Duodenal mucosa (tissue), 2 donors: ENCODE measurements around the gene RNF2.

Experiments used
- H3K27ac ChIP-seq: one replicate; pipeline ENCODE4 v1.7.0; 2013; ENCODE audit warnings: low read depth, low read length
- H3K27me3 ChIP-seq, 2 donors: one replicate each; pipeline ENCODE4 v1.7.0; 2013; ENCODE audit warnings: low read length in 2 of 2, control low read depth in 1 of 2; ENCODE audit not compliant: insufficient read depth in 2 of 2, control insufficient read depth in 1 of 2
- H3K36me3 ChIP-seq, 2 donors: one replicate each; pipeline ENCODE4 v1.7.0; 2013; ENCODE audit warnings: low read length in 2 of 2, control low read depth in 1 of 2; ENCODE audit not compliant: insufficient read depth in 2 of 2, control insufficient read depth in 1 of 2
- H3K4me1 ChIP-seq, 2 donors: one replicate each; pipeline ENCODE4 v1.7.0; 2013; ENCODE audit warnings: low read length in 2 of 2, control low read depth in 1 of 2; ENCODE audit not compliant: insufficient read depth in 2 of 2, control insufficient read depth in 1 of 2
- H3K4me3 ChIP-seq, 2 donors: one replicate each; pipeline ENCODE4 v1.7.0; 2013; ENCODE audit warnings: low read length in 2 of 2, low read depth in 1 of 2
- H3K9ac ChIP-seq, 2 donors: one replicate each; pipeline ENCODE4 v1.7.0; 2013; ENCODE audit warnings: low read length in 2 of 2, low read depth in 1 of 2
- H3K9me3 ChIP-seq, 2 donors: one replicate each; pipeline ENCODE4 v1.7.0; 2013; ENCODE audit warnings: low read length in 2 of 2, control low read depth in 1 of 2; ENCODE audit not compliant: control insufficient read depth in 1 of 2

RNF2 gene

GRCh38 chr1:185129708-185130107 is 84.3 kb downstream of the RNF2 start:
- Histone ChIP-seq H3K27me3 (no peaks in the 10 kb centered on the region), H3K4me3 (no peak overlapping the region), H3K36me3 (peaks cover 14 to 45% of the 10 kb centered on the region in 2 donors), H3K27ac (no peak overlapping the region), H3K9me3 (peaks cover 0 to 4% of the 10 kb centered on the region in 2 donors), H3K4me1 (no peaks in the 10 kb centered on the region), H3K9ac (no peak overlapping the region)

DNA sequence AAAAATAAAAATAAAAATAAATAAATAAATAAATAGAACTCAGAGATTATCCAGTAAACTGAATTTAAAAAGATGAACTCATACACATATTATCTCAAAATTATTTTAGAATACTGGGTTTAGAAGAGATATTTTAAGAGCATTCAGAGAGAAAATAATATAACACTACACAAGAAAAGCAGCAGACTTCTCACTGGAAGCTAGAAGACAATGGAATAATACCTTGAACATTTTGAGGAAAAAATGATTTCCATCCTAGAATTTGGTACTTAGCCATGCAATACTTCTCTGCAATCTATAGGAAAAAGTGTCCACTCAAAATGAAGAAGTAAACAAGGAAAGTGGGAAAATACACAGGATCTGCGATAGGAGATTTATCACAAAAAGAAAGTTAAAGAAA is 87.2 kb downstream of the RNF2 start:
- Histone ChIP-seq H3K27me3 (no peaks in the 10 kb centered on the region), H3K4me3 (no peak overlapping the region), H3K27ac (no peak overlapping the region), H3K9me3 (peaks cover 0 to 4% of the 10 kb centered on the region in 2 donors), H3K36me3 (peaks cover 6 to 42% of the 10 kb centered on the region in 2 donors), H3K4me1 (no peaks in the 10 kb centered on the region), H3K9ac (no peak overlapping the region)

- no peak overlapping the region for H3K27ac ChIP-seq
- no peak overlapping the region for H3K4me3 ChIP-seq
- H3K9me3 ChIP-seq = no peaks in the 10 kb centered on the region
- H3K4me1 ChIP-seq = no peaks in the 10 kb centered on the region
- H3K36me3 ChIP-seq = peaks cover 12 to 41% of the 10 kb centered on the region in 2 donors
- H3K27me3 ChIP-seq = no peaks in the 10 kb centered on the region
- H3K9ac ChIP-seq = no peak overlapping the region
These were observed 92.7 kb downstream of the RNF2 start for GRCh38 chr1:185137896-185138545.

GRCh38 chr1:185139246-185139645 is 93.9 kb downstream of the RNF2 start:
- no peak overlapping the region for H3K27ac ChIP-seq

GRCh38 chr1:185144233-185144632 is 98.9 kb downstream of the RNF2 start:
- H3K27ac ChIP-seq = no peak overlapping the region
- no peak overlapping the region for H3K4me3 ChIP-seq
- H3K9ac ChIP-seq = no peak overlapping the region
- H3K4me1 ChIP-seq = no peaks in the 10 kb centered on the region
- H3K36me3 ChIP-seq = peaks cover 16 to 34% of the 10 kb centered on the region in 2 donors
- H3K9me3 ChIP-seq = no peaks in the 10 kb centered on the region
- H3K27me3 ChIP-seq = no peaks in the 10 kb centered on the region

More at GRCh38 chr1:185139246-185139645, 93.9 kb downstream of the RNF2 start:
- Histone ChIP-seq H3K4me1 (no peaks in the 10 kb centered on the region), H3K9me3 (no peaks in the 10 kb centered on the region), H3K27me3 (no peaks in the 10 kb centered on the region), H3K36me3 (peaks cover 12 to 33% of the 10 kb centered on the region in 2 donors), H3K4me3 (no peak overlapping the region), H3K9ac (no peak overlapping the region)

DNA sequence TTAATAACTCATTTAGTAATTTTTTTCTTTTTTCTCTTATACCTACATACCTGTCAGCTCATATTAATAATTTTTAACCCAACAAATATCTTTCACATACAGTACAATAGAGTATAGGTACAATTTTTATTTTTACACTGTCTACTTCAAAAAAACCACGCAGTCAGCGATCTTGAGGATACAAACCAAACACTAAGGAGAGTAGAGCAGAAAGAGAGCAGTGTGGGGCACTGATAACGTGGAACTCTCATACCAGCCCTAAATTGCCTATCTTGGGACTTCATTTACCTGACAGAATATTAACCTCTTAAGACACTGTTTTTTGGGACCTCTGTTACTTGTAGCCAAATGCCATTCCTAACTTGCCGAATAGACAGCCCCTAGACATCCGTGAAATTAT is 105.9 kb downstream of the RNF2 start:
- peaks cover 4 to 19% of the 10 kb centered on the region in 2 donors for H3K36me3 ChIP-seq

More for the DNA sequence above, 105.9 kb downstream of the RNF2 start:
- H3K9ac ChIP-seq = no peak overlapping the region
- H3K27ac ChIP-seq = no peak overlapping the region
- H3K27me3 ChIP-seq = no peaks in the 10 kb centered on the region
- no peak overlapping the region for H3K4me3 ChIP-seq
- no peaks in the 10 kb centered on the region for H3K9me3 ChIP-seq
- H3K4me1 ChIP-seq = peaks cover 21 to 26% of the 10 kb centered on the region in 2 donors
